HS-5 (cell line): ENCODE measurements around the gene AGPAT3.

ENCODE experiments used
- DNase-seq: peaks from one replicate; pipeline ENCODE4 v3.0.0-alpha.2; 2012; ENCODE audit warnings: low read depth

The AGPAT3 gene

GRCh38 chr21:43864313-43864961 lies 586 bp upstream of the AGPAT3 start:
- no peak for DNase-seq

GRCh38 chr21:43865540-43866259 lies 677 bp downstream of the AGPAT3 start:
- no peak for DNase-seq

DNA sequence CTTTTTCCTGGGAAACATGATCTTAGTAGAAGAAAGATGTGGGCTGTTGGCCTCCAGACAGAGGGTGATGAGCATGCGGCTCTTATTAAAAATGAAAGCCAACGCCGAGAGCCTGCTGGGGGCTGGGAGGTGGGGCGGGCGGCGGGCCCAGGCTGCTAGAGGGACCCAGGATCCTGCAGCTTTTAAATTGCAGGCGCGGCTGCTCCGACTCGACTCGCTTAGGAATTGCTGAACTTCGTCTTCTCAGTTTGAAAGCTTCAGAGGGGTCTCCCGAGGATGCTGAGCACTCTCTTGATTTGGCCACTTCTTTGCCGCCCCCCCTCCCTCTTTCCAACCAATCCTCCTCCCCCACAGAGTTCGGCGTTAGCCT lies 1.2 kb downstream of the AGPAT3 start:
- DNase-seq: no peak

DNA sequence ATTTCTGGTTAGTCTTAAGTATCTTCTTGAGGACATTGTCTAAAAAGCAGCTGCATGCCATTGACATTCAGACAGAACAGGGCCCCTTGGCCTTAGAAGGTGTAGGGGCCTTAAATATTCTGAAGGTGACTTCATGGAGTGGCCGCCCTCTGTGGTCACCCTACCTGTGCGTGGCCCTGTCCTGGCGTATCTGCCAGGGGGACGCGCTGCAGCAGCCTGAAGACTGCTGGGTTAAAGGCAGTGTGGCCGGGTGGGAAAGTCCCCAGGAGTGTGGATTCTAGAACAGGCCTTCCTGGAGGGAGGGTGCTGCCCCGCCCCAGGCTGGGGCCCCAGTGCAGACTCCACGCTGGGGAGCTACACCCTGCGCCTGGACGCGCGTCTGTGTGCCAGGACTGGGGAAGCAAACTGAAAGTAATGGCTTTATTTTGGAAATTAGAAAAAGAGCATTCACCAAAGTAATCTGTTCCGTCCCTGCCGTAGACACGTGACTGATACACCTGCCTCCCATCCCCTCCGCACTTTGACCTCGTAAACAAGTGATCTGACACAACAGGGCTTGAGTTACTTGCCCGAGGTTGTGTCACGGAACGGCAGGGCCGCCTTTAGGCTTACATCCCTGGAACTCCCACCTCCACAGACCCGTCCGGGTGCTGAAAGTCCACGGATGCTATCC lies 1.8 kb downstream of the AGPAT3 start:
- DNase-seq: no peak

DNA sequence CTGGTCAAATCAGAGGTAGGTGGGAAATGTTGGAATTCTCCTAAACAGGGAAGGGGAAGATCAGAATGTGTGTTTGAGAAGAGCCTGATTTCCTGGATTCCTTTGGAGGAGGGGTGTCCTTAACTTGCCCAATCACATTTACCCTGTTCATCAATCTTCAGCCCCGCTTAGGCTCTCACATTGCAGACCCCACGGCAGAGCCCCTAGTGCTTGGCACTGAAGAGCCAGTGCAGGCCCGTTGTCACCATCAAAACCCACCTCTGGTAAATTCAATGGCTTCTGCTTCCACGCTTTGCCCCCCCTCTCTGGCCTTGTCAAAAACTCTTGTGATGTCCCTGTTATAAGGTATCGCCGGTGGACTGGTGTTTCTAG lies 2.3 kb downstream of the AGPAT3 start:
- DNase-seq: no peak

- DNase-seq: no peak
Measured at GRCh38 chr21:43867948-43868347, 2.9 kb downstream of the AGPAT3 start.

DNA sequence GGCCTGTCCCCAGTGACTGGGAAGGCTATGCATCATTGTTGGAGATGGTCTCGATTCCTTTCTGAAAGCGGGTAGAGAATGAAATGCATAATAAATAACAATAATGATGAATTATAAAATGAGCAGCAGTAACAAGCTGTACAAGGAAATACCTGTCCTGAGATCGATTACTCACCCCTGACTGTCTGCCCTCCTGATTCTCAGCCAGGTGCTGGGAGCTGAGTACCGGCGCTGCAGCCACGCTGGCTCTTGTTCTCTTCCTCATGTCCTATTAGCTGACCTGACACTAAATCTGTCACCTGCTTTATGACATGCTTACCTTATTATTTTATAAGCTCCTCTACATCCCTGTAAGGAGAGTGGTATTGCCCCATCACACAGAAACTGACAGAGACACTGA lies 3.4 kb downstream of the AGPAT3 start:
- DNase-seq: no peak

DNA sequence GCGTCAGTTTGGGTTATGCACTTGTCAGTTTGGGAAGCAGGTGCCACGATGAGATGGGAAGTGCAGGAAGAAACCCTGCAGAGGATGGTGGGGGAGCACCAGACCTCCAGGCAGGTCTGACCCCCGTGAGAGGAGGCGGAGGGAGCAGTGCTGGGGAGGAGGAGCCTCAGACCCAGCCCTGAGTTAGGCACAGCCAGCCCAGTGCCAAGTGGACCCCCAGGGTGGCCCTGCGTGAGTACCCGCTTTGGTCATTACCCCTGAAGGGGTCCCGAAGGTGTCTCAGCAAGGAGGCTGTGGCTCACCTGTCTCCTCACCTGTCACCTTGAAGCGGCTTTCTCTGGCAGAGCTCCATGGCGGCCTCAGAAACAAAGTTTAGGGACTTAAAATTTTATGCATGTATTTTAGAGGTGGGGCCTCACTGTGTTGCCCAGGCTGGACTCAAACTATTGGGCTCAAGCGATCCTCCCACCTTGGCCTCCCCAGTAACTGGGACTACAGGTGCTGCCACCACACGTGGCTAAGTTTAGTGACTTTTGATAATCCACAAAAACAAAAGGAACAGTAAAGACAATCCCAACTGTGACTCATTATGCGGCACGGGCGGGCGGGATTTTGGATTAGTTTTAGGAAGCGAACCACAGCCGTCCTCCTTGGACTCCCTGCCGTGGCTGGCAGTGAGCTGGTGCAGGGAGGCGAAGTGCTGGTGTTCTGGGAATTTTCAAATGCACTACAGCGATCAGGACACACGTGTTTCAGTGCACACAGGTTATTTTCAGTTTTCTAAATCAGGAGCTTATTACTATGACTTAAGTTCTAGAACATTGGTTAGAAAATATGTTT lies 4.7 kb downstream of the AGPAT3 start:
- no peak for DNase-seq

DNA sequence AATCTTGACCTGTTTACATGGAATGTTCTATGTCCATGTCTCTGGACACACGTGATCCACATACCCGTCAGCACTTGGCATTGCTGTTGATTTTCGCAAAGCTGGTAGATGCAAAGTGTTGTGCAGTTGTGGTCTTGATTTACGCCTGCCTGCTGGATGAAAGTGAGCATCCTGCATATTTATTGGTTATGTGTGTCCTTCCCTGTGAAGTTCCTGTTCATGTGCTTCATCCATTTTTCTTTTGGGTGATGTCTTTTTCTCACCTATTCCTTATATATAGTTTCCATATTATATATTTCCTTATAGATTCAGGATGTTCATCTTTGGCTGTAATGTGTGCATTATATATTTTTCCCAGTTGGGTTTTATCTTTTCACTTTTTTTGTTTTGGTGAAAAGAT lies 6.5 kb downstream of the AGPAT3 start:
- DNase-seq: no peak

- no peak for DNase-seq
Measured at GRCh38 chr21:43872531-43873197, 7.6 kb downstream of the AGPAT3 start.

GRCh38 chr21:43873673-43874072 lies 8.7 kb downstream of the AGPAT3 start:
- DNase-seq: no peak

GRCh38 chr21:43874085-43874805 lies 9.2 kb downstream of the AGPAT3 start:
- no peak for DNase-seq

DNA sequence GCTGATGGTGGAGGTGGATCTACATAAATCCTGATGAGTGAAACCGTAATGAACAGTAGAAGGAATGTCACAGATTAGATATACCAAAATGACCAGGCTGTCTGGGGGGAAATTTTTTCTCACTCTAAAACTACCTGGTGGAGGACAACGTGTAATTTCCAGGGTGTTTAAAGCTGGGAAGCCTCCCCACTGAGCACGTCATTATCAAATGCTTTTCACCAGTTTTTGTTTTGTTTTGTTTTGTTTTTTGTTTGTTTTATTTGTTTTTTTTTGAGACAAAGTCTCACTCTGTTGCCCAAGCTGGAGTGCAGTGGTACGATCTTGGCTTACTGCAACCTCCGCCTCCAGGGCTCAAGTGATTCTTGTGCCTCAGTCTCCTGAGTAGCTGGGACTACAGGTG lies 11.6 kb downstream of the AGPAT3 start:
- no peak for DNase-seq

GRCh38 chr21:43877936-43878575 lies 13.0 kb downstream of the AGPAT3 start:
- no peak for DNase-seq

DNA sequence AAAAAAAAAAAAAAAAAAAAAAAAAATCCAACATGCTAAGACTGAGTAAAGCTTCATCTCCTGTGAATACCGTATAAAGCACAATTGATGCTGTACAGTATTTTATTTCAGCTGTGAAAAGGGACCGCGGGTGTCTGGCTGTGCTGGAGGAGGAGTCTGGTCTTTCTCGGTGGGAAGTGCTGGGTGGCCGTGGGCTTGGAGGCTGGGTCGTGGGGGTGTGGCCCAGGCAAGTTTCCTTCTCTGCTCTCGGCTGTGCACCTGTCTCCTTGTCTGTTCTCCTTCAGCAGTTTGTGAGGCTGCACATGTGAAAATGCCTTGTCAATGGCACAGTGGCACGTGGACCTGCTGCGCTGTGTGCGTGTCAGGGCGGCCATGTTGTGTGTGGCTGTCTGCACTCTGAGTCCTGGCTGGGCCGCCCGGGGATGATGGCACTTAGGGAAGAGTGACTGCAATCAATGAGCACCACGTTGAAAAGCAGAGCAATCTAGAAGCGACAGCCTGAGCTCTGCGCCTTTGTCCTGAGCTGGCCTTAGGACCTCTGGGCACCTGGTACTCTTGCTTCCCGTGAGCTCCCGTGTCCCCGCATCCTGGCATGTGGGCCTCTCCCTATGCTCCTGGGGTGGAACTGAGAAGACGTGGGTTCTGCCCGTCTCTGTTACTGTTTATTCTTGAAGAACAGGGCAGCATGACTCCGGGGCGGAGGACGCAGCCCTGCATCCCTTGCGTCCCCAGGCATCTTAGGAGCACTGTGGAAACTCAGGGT lies 14.5 kb downstream of the AGPAT3 start:
- no peak for DNase-seq

DNA sequence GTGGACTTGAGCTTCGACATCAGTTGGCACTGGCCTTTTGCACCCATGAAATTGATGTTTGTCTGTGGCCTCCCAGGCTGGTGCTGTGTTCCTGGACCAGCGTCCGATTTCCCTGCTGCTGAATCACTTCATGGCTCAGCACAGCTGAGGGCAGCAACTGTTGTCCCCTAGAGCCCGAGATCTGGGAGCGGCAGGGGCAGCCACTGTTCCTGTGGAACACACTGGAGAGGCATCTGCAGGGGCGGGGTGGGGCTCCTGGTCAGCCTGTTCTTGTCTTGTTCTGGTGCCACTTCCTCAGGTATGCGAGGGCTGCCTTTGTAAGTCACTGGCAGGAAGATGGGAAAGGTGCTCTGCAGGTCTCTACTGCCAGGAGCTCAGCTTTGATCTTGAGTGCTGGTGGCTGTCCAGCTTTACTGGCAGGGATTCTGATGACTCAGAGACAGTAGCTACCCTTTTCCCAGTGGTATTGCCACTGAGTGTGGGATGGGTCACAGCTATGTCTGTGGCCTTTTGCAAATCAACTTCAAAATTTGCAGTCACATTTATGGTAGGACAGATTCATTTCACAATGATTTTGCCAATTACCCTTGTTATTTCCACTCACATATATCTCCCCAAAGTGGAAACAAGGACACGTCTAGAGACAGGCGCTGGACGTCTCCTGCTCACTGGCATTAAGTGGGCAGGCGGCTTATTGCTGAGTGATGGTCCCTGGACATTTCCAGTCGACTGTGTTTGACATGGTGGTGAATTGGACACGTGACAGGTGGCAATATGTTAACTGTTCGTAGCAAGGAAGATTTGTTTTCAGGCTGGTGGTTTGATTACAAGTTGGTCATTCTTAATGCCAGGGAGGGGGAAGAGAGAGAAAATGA lies 15.3 kb downstream of the AGPAT3 start:
- DNase-seq: no peak

GRCh38 chr21:43881283-43881682 lies 16.3 kb downstream of the AGPAT3 start:
- no peak for DNase-seq

DNA sequence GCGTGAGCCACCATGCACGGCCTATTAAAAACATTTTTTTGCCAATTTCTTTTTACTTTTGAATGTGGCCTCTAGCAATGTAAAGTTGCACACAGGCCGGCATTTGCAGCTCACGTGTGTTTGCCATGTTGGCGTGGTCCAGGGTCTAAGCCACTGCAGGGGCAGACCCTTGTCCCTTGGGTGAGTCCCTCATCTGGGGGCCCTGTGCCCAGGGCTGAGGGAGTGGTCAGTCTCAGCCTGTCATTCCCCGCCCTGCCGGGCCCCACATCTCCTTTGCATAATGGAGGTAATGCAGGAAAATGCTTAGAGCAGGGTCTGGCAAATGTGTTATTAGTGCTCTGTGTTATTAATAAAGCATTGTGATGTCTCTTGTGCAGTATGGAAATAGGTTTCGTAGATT lies 16.9 kb downstream of the AGPAT3 start:
- no peak for DNase-seq

- DNase-seq: no peak
Measured at GRCh38 chr21:43882952-43883545, 18.0 kb downstream of the AGPAT3 start.
